Type B pancreatic cell (in vitro differentiated cells): Measurements from ENCODE around the gene IL17A. TPM values are rescaled to one million over a fixed set of nuclear protein-coding genes. Genes with fewer than 3 reads are reported as not detected.

Source experiments
- DNase-seq: peaks from one replicate; pipeline ENCODE4 v3.0.0; 2021; ENCODE audit warnings: mixed read lengths; ENCODE audit not compliant: unreplicated experiment; ENCODE audit errors: extremely low spot score
- H3K27ac Mint-ChIP-seq: 2 replicates; pipeline ENCODE4 v1.8.0; 2021; ENCODE audit warnings: mild to moderate bottlenecking, mixed read lengths
- H3K27me3 Mint-ChIP-seq: 2 replicates; pipeline ENCODE4 v1.8.0; 2021; ENCODE audit warnings: mixed read lengths
- H3K36me3 Mint-ChIP-seq: 2 replicates; pipeline ENCODE4 v1.8.0; 2021; ENCODE audit warnings: mixed read lengths
- H3K4me1 Mint-ChIP-seq: one replicate; pipeline ENCODE4 v1.8.0; 2021; ENCODE audit warnings: mixed read lengths; ENCODE audit not compliant: unreplicated experiment
- H3K4me3 Mint-ChIP-seq: 2 replicates; pipeline ENCODE4 v1.8.0; 2021; ENCODE audit warnings: mild to moderate bottlenecking, mixed read lengths
- H3K9me3 Mint-ChIP-seq: 2 replicates; pipeline ENCODE4 v1.8.0; 2021; ENCODE audit warnings: mixed read lengths
- total RNA-seq: library from RNA; stranded (reverse); gene quantifications from 2 replicates; pipeline ENCODE4 v1.2.1, GENCODE V29; 2021; ENCODE audit warnings: low replicate concordance
- TF ChIP-seq, protein P1 (sequence below): fragments of 200-600 bp; sonication (generic); conservative IDR thresholded peaks from 2 replicates; pipeline ENCODE4 v1.5.0; 2021; ENCODE audit warnings: antibody characterized with exemption, mild to moderate bottlenecking

IL17A gene
- total RNA-seq, 1 donor from 2014 or later, result 0.17 TPM

DNA sequence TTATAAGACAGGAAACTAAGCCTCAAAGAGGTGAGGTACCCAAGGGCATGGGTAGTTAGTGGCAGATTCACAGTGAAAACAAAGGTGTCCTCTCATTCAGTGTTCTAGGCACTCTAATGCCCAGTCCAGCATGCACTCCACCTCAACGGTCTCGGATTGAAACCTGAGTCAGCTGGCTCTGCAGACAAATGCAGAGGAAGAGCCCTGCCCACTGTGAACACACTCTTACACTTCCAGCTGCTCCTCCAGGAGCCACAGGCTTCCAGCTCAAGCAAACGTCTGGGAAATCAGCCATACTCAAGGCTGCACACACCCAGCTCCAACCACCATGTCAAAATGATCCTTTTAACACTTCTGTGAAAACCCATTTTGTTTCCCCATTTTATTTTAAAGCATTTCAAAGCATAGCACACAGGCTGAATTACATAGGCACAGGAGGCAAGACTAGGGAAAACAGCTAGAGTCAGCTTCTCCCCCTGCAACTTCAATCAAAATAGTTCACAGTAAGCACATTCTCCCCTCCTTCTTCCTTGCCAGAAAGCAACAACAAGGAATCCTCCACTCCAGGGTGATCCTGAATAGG, 3.0 kb upstream of the IL17A start:
- H3K4me1 Mint-ChIP-seq, result peaks cover 4% of the 10 kb centered on the region
- H3K9me3 Mint-ChIP-seq, result no peaks in the 10 kb centered on the region
- H3K36me3 Mint-ChIP-seq, result no peaks in the 10 kb centered on the region
- TF ChIP-seq, protein P1, sequence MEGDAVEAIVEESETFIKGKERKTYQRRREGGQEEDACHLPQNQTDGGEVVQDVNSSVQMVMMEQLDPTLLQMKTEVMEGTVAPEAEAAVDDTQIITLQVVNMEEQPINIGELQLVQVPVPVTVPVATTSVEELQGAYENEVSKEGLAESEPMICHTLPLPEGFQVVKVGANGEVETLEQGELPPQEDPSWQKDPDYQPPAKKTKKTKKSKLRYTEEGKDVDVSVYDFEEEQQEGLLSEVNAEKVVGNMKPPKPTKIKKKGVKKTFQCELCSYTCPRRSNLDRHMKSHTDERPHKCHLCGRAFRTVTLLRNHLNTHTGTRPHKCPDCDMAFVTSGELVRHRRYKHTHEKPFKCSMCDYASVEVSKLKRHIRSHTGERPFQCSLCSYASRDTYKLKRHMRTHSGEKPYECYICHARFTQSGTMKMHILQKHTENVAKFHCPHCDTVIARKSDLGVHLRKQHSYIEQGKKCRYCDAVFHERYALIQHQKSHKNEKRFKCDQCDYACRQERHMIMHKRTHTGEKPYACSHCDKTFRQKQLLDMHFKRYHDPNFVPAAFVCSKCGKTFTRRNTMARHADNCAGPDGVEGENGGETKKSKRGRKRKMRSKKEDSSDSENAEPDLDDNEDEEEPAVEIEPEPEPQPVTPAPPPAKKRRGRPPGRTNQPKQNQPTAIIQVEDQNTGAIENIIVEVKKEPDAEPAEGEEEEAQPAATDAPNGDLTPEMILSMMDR, result no peak
- peaks cover 36% of the 10 kb centered on the region for H3K27me3 Mint-ChIP-seq
- no peak for DNase-seq
- no peak overlapping the region for H3K4me3 Mint-ChIP-seq
- no peak overlapping the region for H3K27ac Mint-ChIP-seq

DNA sequence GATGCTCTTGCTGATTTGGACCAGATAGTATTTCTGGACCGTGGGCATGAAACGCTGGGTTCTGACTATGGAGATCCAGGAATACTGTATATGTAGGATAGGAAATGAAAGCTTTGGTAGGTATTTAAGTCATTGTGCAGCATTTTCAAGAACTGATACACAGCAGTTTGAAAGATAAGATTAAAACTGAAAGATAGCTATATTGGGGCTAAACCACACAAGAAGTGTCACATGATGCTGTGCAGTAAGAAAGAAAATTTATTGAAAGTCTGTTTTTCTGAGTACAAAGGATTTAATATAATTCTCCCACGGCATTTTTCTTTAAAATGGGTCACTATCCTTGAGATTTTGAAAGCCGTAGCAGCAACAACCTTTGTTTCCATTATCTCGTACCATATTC, 305 bp downstream of the IL17A start:
- TF ChIP-seq, protein P1, result no peak
- DNase-seq, result no peak
- no peak overlapping the region for H3K4me3 Mint-ChIP-seq
- H3K9me3 Mint-ChIP-seq, result no peaks in the 10 kb centered on the region
- no peaks in the 10 kb centered on the region for H3K4me1 Mint-ChIP-seq
- H3K27me3 Mint-ChIP-seq, result peaks cover 35% of the 10 kb centered on the region
- H3K27ac Mint-ChIP-seq, result no peak overlapping the region
- H3K36me3 Mint-ChIP-seq, result no peaks in the 10 kb centered on the region

DNA sequence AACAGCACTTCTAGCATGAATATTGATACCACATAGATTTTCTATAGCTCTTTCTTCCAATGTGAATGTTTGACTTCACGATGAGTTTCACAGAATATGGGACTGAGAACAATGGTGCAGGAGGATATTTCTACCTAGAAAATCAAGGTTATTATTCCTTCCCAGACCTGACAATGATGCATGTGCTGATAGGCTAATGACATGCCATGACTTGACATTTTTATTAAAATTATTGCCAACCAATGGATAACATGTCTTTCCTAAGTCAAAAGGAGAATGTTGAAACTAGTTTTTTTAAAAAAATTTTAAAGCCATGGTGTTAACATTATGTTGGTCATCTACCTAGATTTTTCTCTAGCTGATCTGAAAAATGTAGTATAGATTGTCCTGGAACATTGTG, 923 bp downstream of the IL17A start:
- Mint-ChIP-seq H3K9me3 (no peaks in the 10 kb centered on the region), H3K27ac (no peak overlapping the region), H3K4me1 (no peaks in the 10 kb centered on the region), H3K4me3 (no peak overlapping the region), H3K36me3 (no peaks in the 10 kb centered on the region), H3K27me3 (peaks cover 35% of the 10 kb centered on the region)
- TF ChIP-seq, protein P1, result no peak
- no peak for DNase-seq

DNA sequence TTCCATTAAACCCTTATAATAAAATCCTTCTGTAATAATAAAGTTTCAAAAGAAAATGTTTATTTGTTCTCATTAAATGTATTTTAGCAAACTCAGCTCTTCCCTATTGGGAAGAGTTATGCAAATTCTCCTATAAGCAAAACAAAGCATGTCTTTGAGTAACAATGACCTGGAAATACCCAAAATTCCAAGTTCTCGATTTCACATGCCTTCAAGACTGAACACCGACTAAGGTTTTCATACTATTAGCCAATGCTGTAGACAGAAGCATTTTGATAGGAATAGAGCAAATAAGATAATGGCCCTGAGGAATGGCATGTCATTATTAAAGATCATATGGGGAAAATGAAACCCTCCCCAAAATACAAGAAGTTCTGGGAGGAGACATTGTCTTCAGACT, 3.8 kb downstream of the IL17A start:
- H3K27me3 Mint-ChIP-seq, result peaks cover 18% of the 10 kb centered on the region
- no peak for DNase-seq
- H3K9me3 Mint-ChIP-seq, result no peaks in the 10 kb centered on the region
- no peak overlapping the region for H3K27ac Mint-ChIP-seq
- no peaks in the 10 kb centered on the region for H3K4me1 Mint-ChIP-seq
- no peaks in the 10 kb centered on the region for H3K36me3 Mint-ChIP-seq
- TF ChIP-seq, protein P1, result no peak
- H3K4me3 Mint-ChIP-seq, result no peak overlapping the region

DNA sequence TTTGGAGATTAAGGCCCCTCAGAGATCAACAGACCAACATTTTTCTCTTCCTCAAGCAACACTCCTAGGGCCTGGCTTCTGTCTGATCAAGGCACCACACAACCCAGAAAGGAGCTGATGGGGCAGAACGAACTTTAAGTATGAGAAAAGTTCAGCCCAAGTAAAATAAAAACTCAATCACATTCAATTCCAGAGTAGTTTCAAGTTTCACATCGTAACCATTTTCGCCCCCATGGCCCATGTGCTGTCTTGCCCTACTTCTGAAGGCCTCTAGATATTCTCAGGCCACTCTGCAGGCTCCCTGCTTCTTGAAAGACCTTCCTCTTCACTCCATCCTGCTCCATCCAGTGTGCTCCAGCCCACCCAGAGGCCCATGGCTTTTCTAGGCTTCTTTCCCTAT, 4.2 kb downstream of the IL17A start:
- H3K27me3 Mint-ChIP-seq, result peaks cover 16% of the 10 kb centered on the region
- H3K36me3 Mint-ChIP-seq, result no peaks in the 10 kb centered on the region
- H3K27ac Mint-ChIP-seq, result no peak overlapping the region
- DNase-seq, result no peak
- TF ChIP-seq, protein P1, result no peak
- H3K4me1 Mint-ChIP-seq, result no peaks in the 10 kb centered on the region
- no peaks in the 10 kb centered on the region for H3K9me3 Mint-ChIP-seq
- H3K4me3 Mint-ChIP-seq, result no peak overlapping the region

DNA sequence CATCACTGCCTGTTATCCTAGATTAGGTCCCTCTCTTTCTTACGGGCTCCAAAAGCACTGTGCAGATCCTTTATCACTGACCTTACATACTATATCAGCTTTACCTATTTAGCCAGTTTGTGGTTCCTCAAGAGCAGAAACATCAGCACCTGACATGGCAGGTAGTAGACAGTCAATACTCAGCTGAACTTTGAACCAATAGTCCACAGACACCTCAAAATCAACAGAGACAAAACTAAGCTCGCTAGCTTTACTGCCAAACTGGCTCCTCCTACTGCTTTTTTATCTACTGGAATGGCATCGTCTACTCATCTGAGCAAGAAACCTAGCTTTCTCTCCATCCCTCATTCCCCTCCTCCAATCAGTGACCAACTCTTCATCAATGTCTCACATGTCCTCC, 5.6 kb downstream of the IL17A start:
- no peak overlapping the region for H3K4me3 Mint-ChIP-seq
- H3K9me3 Mint-ChIP-seq, result no peaks in the 10 kb centered on the region
- H3K4me1 Mint-ChIP-seq, result no peaks in the 10 kb centered on the region
- TF ChIP-seq, protein P1, result no peak
- peaks cover 7% of the 10 kb centered on the region for H3K27me3 Mint-ChIP-seq
- H3K27ac Mint-ChIP-seq, result no peak overlapping the region
- no peaks in the 10 kb centered on the region for H3K36me3 Mint-ChIP-seq
- no peak for DNase-seq
